Upper lobe of left lung (tissue), 4 donors: ENCODE data around the gene MTCL1.

Experiments used
- EP300 ChIP-seq, 4 donors: sonication (generic); formaldehyde crosslinking; IDR thresholded peaks; one replicate each; pipeline ENCODE4 v1.5.1; 2017; ENCODE audit warnings: antibody characterized with exemption in 4 of 4, control low read depth in 2 of 4
- POLR2AphosphoS5 ChIP-seq, 2 donors: sonication (generic); formaldehyde crosslinking; IDR thresholded peaks; one replicate each; pipeline ENCODE4 v1.5.1; 2017; ENCODE audit warnings: antibody characterized with exemption in 2 of 2
- TF ChIP-seq, protein P1 (sequence below), 6 experiments: fragments of 450-650 bp in 4 of 6; fragments of 200-600 bp in 2 of 6; sonication (generic) in 2 of 6; IDR thresholded peaks; one replicate each; pipeline ENCODE4 v1.5.1; 2016 to 2019; ENCODE audit warnings: antibody characterized with exemption in 6 of 6

DNA sequence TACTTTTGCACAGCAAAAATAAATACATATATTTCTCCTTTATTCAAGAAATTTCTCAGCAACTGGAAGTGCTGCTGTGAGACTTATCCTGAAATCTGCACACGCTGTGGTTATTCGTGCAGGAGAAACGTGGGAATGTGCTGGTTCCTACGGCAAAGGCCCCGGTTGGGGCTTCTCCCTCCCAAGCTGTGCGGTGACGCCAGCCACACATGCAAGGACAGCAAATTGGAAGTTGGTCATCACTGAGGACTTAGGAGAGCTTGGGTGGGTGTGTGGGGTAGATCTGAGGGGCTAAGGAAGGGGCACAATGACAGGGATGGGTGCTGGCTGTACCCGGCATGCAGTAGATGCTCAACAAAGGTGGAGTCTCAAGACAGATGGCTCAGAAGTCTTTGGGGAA, 16.5 kb upstream of the MTCL1 start:
- TF ChIP-seq POLR2AphosphoS5 (IDR thresholded peaks at IDR 0.05) (no peak), EP300 (IDR thresholded peaks at IDR 0.05) (no peak)
- TF ChIP-seq, protein P1, sequence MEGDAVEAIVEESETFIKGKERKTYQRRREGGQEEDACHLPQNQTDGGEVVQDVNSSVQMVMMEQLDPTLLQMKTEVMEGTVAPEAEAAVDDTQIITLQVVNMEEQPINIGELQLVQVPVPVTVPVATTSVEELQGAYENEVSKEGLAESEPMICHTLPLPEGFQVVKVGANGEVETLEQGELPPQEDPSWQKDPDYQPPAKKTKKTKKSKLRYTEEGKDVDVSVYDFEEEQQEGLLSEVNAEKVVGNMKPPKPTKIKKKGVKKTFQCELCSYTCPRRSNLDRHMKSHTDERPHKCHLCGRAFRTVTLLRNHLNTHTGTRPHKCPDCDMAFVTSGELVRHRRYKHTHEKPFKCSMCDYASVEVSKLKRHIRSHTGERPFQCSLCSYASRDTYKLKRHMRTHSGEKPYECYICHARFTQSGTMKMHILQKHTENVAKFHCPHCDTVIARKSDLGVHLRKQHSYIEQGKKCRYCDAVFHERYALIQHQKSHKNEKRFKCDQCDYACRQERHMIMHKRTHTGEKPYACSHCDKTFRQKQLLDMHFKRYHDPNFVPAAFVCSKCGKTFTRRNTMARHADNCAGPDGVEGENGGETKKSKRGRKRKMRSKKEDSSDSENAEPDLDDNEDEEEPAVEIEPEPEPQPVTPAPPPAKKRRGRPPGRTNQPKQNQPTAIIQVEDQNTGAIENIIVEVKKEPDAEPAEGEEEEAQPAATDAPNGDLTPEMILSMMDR (IDR thresholded peaks at IDR 0.05): no peak
